GM18858 (cell line): ENCODE results near the gene CAPN5.

Experiments used
- ATAC-seq: cut with Tn5 transposase; IDR thresholded peaks from one replicate; pipeline ENCODE4 v1.9.1; 2021; ENCODE audit not compliant: unreplicated experiment

CAPN5 gene

DNA sequence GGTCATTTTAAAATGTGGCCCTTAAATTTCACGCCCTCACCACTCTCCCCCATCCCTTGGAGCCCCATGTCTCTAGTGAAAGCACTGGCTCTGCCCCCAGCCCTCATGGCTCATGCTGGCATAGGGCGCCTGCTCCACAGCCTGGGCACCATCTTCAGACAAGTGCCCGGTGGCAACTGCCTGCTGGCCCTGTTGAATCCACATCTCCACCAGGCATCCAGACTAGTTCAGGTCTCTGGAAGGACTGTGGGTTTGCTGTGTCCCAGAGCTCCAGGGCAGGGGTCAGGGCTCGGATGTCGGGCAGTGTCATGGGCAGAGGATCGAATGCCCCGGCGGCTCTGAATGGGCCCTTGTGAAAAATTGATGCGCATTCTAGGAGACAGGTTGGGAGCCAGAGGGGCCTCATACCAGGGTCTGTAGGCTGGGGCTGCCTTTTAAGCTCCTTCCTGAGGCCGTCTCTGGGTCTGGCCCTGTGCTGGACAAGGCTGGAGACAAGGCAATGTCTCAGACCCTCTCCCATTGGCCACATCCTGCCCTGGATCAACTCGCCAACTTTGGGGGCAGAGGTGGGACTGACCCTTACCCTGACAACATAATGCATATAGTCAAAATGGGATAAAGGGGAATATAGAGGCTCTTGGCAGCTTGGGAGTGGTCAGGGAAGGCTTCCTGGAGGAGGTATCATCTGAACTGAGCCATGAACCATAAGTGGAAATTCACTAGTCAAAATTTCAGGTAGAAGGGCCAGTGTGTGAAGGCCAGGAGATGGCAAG, 62.5 kb downstream of the CAPN5 start:
- no peak for ATAC-seq

DNA sequence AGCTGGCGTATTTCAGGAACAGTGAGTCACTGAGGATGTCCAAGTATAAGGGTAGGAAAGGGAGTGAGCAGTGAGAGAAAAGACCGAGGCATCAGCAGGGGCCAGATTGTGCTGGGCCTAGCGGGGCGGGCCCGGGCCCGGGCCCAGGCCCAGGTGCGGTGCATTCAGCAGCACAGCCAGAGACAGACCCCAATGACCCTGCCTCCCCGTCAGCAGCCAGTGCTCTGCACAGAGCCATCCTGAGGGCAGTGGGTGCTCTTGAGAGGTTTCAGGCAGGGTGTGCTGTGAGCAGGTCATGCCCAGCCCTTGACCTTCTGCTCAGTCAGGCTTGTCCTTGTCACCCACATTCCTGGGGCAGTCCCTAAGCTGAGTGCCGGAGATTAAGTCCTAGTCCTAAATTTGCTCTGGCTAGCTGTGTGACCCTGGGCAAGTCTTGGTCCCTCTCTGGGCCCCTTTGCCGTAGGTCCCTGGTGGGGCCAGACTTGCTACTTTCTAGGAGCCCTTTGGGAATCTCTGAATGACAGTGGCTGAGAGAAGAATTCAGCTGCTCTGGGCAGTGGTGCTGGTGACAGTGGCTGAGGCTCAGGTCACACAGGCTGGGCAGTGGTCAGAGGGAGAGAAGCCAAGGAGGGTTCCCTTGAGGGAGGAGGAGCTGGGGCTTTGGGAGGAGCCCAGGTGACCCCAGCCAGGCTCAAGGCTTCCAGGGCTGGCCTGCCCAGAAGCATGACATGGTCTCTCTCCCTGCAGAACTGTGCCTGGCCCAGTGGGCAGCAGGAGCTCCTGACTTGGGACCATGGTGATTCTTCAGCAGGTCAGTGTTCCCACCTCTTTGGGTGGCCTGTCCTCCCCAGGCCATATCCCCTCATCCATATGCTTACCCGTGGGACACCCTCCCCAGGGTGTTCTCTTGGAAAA, 63.3 kb downstream of the CAPN5 start:
- ATAC-seq, result no peak

DNA sequence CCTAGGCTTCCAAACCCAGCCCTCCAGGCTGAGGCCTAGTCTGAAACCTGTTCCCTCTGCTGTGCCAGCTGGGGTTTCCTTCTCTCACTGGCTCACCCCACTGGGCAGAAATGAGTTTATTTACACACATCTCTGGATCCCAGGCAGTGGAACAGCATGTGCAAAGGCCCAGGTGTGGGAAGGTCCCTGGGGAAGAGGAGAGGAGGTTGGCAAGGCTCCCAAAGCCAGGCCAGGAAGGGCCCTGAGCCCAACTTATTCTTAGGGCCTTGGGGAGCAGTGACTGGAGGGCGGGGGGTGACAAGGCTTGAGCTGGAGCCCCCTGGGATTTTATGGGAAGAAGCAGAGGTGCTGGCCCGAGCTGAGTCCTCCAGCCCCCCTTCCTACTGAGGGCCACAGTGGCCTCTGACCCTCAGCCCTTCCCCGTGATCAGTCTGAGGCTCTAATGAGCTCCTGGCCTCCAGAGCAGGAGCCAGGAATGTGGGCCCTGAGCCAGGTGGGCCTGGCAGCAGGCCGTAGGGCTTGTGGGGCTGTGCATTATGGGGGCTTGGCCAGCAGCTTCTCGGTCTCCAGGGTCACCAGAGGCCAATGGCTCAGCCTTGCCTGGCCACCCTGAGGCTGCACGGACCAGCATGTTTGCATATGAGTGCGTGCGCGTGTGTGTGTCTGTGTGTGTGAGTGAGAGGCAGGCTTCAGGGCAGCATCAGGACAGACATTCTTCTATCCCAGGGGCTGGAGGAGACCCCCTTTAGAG, 64.2 kb downstream of the CAPN5 start:
- no peak for ATAC-seq

DNA sequence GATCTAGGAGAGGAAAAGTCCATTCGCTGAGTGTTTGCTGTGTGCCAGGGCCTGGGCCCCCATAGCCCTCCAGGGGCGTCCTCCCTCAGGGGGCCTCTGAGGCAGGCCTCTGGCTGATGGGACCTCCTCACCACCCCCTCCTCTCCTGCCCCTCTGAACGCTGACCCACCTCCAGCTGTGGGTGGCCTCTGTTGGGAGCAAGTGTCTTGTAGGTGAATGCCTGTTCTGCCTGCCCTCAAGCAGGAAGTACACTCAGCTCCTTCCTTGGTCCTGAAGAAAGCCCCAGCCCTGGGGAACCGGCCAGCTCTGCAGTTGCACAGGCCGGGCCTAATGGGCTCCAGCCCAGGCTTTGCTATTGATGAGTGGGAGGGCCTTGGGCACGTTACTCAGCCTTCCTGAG, 64.8 kb downstream of the CAPN5 start:
- no peak for ATAC-seq

DNA sequence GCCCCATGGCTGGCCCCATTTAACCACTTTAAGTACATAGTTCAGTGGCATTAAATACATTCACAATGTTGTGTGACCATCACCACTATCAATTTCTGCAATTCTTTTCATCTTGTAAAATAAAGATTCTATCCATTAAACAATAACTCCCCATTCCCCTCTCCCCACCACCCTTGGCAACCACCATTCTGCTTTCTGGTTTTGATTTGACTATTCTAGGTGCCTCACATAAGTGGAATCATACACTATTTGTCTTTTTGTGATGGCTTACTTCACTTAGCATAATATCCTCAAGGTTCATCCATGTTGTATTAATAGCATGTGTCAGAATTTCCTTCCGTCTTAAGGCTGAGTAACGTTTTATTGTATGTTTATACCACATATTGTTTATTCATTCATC, 68.3 kb downstream of the CAPN5 start:
- ATAC-seq, result no peak

DNA sequence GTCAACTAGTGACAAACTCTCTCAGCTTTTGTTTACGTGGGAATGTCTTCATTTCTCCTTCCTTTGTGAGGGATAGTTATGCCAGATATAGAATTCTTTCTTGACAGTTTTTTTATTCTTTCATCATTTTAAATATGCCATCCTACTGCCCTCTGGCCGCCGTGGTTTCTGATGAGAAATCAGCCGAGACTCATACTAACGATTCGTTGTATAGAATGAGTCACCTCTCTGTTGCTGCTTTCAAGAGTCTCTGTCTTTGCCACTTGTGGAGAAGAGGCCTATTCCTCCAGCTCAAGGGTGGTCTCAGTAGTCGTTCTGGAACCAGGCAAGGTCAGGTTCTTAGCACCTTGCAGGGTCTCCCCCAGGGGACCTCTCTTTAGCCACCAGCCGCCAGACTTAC, 69.3 kb downstream of the CAPN5 start:
- ATAC-seq, result no peak

DNA sequence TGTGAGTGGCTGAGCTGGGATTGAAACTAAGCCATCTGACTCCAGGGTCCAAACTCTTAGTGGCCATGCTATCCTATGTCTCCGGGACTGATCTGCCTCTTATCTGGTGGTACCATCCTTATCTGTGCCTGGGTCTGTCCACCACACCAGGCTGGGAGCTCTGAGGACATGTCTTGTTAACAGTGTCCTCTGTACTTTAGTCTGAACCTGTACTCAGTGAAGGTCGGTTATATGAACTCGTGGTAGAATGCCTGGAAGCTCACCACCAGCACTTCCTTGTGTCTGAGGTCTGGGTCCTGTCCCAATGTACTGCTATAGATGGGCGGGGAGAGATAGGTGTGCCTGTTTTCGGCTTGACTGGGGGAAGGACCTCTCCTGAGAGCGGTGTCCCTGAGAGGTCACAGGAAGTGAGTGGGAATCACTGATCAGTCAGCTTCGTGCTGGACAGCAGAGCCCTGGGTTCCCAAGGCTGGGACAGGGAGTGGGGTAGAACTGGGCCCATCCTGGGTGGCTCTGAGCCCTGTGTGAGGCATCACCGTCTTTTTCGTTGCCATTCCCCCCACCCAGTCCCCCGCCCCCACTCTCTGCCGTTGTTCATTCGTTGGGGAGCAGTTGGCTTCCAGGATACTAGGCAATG, 70.1 kb downstream of the CAPN5 start:
- no peak for ATAC-seq

DNA sequence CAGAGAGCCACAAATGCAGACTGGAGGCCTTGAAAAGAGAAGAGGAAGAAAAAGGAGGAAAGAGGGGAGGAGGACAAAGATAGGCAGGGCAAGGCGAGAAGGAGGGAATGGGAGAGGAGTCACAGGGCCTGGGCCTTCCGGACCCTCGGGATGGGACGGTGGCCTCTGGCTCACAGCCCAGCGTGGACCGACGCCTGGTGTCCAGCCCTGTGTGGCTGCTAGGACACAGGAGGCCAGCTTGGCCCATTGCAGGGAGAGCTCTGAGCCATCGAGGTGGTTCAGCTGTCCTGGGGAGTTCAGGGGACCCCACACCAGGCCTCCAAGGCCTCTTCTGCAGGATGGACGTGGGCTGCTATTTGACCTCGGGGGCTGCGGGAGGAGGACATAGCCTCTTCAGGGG, 70.7 kb downstream of the CAPN5 start:
- ATAC-seq, result no peak

DNA sequence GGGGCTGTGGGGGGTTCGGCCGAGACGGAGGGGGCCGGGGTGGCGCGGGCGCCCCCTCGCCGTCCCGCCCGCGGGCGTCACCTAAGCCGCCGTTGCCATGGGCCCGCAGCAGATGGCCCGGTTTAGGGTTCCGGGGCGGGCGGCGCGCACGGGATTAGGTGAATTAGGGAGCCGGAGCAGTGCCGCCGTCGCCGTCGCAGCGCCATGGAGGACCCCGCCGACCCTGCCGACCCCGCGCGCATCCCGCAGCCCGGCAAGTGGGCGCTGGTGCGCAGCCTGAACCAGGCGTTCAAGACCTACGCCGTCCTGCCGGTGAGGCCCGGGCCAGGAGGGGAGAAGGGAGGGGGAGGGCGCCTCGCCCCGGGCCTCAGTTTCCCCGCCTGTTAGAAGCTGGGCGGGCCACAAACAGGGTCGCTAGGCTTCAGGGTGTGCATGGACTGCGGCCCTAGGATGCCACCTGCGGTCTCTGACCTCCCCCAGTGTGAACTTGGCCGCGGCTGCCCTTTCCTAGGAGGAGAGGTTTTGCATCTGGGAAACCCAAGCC, 71.4 kb downstream of the CAPN5 start:
- ATAC-seq, result no peak

DNA sequence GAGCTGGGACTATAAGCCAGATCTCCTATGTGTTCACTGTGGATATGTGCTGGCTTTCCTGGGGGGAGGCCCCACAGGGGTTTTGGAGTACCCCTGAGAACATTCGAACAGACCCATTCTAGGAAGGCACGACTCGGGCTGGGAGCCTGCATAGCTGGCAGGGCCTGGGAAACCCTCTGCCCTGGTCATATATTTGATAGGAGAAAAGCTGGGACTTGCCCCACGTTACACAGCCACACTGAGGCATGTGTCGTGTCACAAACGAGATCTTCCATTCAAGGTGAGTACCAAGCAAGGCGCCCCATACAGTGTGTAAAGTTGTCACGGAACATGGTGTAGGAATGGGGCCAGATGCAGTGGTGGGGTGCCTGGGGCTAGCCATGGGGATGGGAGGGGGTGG, 72.4 kb downstream of the CAPN5 start:
- no peak for ATAC-seq

DNA sequence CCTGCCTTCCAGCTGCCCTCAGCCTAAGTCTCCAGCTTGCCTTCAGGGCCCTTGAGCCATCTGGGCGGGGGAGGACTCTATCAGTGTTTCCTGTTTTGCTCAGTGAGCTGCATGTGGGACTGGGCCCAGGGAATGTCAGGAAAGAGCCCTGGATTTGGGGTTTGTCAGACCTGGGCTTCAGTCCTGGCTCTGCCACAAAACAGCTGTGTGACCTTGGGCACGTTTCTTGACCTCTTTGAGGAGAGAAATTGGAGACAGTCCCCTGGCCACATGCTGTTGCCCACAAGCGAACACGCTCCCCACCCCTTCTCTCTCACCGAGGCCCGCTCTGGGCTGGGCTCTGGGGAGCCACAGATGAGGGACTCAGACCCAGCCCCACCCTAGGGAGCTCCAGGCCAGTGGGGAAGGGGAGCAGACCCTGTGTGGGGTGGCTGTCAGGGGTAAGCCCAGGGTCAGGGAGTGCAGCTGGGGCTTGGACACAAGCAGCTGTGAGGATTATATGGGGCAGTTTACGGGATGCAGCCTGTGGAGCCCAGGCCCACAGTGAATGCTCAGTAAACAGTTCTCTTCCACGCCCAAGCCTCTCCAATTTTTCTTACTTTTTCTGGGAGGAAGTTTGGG, 73.6 kb downstream of the CAPN5 start:
- ATAC-seq, result no peak

DNA sequence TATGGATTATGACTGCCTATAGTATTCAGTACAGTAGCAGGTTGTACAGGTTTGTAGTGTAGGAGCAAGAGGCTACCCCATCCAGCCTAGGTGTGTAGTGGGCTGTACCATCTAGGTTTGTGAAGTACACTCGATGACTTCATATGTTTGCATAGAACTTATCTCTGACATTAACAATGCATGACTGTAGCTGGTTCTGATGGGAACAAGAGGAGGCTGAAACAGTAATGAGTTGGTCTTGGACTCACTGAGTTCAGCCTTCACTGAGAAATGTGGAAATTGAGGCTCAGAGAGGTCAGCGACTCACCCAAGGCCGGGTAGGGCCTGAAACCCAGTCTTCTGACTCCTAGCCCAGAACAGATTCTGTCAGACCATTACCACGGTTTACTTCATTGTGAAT, 74.3 kb downstream of the CAPN5 start:
- no peak for ATAC-seq

DNA sequence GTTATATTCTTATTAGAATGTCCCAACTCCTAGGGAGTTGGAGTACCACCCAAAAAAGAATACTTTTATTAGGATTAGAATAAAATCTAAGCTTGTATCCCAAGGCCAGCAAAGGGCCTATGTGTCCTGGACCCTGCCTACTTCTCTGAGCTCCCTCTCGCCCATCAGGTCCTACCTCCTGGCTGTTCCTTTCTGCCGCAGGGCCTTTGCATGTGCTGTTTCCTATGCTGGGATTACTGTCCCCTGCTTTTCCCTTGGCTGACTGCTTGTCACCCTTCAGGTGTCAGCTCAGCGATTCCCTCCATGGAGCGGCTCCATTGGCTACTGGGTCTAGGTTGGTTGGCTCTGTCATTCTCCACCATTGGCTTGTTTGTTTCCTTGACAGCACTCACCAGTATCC, 74.7 kb downstream of the CAPN5 start:
- ATAC-seq, result no peak

DNA sequence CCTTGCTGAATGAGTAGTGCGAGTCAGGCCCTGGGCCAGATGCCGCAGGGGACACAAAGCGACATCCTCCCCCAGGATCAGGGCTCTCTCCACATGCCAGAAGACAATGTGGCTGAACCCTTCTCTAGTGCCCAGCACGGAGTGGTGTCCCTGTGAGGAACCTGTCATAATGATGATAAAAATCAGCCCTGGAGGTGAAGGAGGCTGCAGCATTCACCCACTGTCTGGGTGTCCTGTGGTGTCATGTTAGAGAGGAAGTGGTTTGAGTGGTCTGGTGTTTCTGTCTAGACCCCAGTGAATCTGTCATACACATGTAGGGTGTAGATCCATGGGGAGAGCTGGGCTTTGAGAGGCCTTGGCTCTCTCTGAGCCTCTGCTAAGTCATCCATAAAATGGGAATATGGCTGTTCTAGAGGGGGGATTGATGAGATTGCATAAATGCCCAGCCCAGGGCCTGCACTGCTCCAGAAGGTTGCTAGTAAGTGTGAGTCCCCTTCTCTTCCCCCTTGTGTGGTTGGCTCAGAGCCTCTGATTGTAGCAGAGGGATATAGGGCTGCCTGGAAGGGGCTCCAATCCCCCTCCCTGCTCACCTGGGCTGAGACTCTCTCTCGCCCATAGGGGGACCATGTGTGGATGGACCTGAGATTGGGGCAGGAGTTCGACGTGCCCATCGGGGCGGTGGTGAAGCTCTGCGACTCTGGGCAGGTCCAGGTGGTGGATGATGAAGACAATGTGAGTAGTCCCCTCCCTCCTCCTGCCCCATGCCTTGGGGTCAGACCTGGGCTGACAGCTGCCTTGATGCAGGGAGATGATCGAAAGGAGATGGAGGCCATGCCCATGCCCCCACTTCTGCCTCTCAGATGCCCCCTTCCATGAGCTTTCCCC, 75.6 kb downstream of the CAPN5 start:
- no peak for ATAC-seq

DNA sequence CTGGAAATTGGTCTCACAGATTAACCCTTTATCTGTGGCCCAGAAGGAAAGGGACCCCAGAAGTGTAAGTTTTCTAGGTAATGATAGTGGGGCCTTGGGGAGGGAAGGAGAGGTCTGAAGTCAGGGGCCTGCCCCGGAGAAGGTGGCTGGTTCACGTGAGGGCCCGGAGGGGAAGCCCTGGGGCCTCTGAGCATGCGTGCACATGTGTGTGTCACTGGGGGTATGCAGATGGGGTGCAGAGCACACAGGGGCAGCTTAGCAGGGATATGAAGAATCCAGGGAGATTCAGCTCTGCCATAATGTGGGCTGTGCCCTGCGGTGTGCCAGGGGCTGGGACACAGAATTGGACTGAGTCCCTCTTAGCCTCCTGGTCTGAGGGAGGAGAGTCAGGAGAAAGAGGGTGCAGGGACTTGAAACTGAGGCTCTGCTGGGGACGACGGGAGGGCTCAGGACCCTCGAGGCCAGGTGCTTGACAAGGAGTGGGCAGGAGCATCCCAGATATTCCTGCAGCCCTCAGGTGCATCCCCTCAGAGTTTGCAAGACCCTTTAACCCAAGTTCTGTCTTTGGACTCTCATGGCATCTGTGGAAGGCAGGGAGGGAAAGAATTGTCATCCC, 76.7 kb downstream of the CAPN5 start:
- no peak for ATAC-seq

DNA sequence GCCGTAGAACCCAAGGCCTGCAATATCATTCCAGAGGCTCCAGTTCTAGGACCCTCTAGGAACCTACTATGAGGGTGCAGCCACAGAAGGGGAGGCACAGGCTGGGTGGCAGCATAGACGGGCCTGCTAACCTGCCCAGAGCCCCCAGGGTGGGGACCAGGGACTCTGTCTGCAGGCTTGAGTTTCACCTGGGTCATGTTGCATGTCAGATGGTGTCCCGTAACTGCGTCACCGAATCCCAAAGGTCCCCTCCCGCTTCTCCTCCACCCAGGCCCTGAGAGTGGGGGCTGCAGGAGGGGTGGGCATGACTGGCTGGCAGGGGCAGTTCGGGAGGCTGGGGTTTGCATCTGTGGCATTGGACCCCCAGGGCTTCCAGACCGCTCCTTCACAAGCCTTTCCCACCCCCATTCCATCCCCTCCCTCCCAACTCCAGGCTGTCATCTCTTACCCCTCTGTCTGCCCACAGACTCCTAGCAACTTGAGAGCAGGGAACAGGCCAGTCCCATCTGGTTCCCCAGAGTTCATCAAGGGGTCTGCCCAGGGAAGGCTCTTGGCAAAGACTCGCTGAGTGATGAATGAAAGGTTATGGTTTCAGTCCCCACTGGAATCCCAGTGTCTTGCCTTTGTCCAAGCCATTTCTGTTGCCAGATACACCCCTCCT, 77.6 kb downstream of the CAPN5 start:
- no peak for ATAC-seq

DNA sequence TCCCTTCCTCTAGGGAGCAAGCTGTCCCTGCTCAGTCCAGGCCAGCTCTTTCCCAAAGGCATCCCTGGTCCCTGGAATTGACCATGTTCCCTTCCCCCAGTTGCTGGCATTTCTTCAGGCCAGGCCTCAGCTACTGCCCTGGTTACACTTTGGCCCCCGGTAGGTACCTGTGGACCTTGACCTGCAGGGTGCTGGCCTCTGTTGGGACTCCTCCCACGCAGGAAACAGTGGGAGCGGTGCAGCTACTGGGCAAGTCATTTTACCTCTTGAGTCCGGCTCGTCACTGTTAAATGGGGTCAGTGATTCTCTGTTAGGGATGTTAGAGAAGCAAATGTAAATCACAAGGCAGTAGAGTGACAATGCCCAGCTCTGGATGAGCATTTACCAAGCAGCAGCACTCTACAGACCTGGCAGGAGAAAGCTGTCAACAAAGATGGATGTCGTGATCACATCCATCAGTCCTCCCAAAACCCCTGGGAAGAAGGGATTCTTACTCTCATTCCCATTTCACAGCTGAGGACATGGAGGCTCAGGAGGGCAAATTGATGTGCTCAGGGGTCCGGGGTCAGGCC, 78.2 kb downstream of the CAPN5 start:
- ATAC-seq, result no peak
